HEK293 (cell line): ENCODE measurements around the gene C2orf72.

Source experiments
- GLI4 ChIP-seq: fragments of 450-650 bp; formaldehyde crosslinking; IDR thresholded peaks from 2 replicates; pipeline ENCODE4 v1.5.1; 2016; ENCODE audit warnings: missing biosample characterization, missing genetic modification characterization
- KLF9 ChIP-seq: fragments of 450-650 bp; formaldehyde crosslinking; IDR thresholded peaks from 2 replicates; pipeline ENCODE4 v1.5.1; 2016; ENCODE audit warnings: missing biosample characterization, missing genetic modification characterization, low read depth
- REPIN1 ChIP-seq: fragments of 450-650 bp; formaldehyde crosslinking; IDR thresholded peaks from 2 replicates; pipeline ENCODE4 v1.5.1; 2017; ENCODE audit warnings: missing biosample characterization, missing genetic modification characterization, low read depth
- SP7 ChIP-seq: fragments of 450-650 bp; formaldehyde crosslinking; IDR thresholded peaks from 2 replicates; pipeline ENCODE4 v1.5.1; 2016; ENCODE audit warnings: missing biosample characterization, missing genetic modification characterization
- YY1 ChIP-seq: fragments of 450-650 bp; formaldehyde crosslinking; IDR thresholded peaks from 2 replicates; pipeline ENCODE4 v1.5.1; 2018; ENCODE audit warnings: missing biosample characterization, missing genetic modification characterization
- ZNF211 ChIP-seq: fragments of 450-650 bp; formaldehyde crosslinking; IDR thresholded peaks from 2 replicates; pipeline ENCODE4 v1.5.1; 2016; ENCODE audit warnings: low read depth, missing biosample characterization, missing genetic modification characterization
- ZNF223 ChIP-seq: fragments of 450-650 bp; formaldehyde crosslinking; IDR thresholded peaks from 2 replicates; pipeline ENCODE4 v1.5.1; 2016; ENCODE audit warnings: missing biosample characterization, missing genetic modification characterization
- ZNF311 ChIP-seq: fragments of 450-650 bp; formaldehyde crosslinking; IDR thresholded peaks from 2 replicates; pipeline ENCODE4 v1.5.1; 2017; ENCODE audit warnings: missing biosample characterization, missing genetic modification characterization, borderline replicate concordance
- ZNF350 ChIP-seq: fragments of 450-650 bp; formaldehyde crosslinking; IDR thresholded peaks from 2 replicates; pipeline ENCODE4 v1.5.0; 2017; ENCODE audit warnings: missing biosample characterization, mild to moderate bottlenecking, missing genetic modification characterization
- ZNF37A ChIP-seq: fragments of 450-650 bp; IDR thresholded peaks from 2 replicates; pipeline ENCODE4 v1.5.1; 2018; ENCODE audit warnings: missing biosample characterization, missing genetic modification characterization
- ZNF394 ChIP-seq: fragments of 450-650 bp; formaldehyde crosslinking; IDR thresholded peaks from 2 replicates; pipeline ENCODE4 v1.5.1; 2016; ENCODE audit warnings: missing biosample characterization, missing genetic modification characterization, mild to moderate bottlenecking, moderate library complexity, borderline replicate concordance
- ZNF549 ChIP-seq: fragments of 450-650 bp; IDR thresholded peaks from 2 replicates; pipeline ENCODE4 v1.5.1; 2018; ENCODE audit warnings: missing biosample characterization, missing genetic modification characterization, mild to moderate bottlenecking, inconsistent platforms, moderate library complexity
- ZNF555 ChIP-seq: fragments of 450-650 bp; formaldehyde crosslinking; conservative IDR thresholded peaks from 2 replicates; pipeline ENCODE4 v1.5.1; 2017; ENCODE audit warnings: missing biosample characterization, mild to moderate bottlenecking, missing genetic modification characterization, inconsistent platforms
- ZNF585B ChIP-seq: fragments of 450-650 bp; formaldehyde crosslinking; IDR thresholded peaks from 2 replicates; pipeline ENCODE4 v1.5.1; 2016; ENCODE audit warnings: missing biosample characterization, missing genetic modification characterization
- ZNF654 ChIP-seq: fragments of 450-650 bp; formaldehyde crosslinking; IDR thresholded peaks from 2 replicates; pipeline ENCODE4 v1.5.1; 2016; ENCODE audit warnings: low read depth, missing biosample characterization, missing genetic modification characterization
- ZNF768 ChIP-seq: fragments of 450-650 bp; formaldehyde crosslinking; IDR thresholded peaks from 2 replicates; pipeline ENCODE4 v1.5.1; 2018; ENCODE audit warnings: missing biosample characterization, mild to moderate bottlenecking, missing genetic modification characterization
- ZNF776 ChIP-seq: fragments of 450-650 bp; formaldehyde crosslinking; IDR thresholded peaks from 2 replicates; pipeline ENCODE4 v1.5.0; 2017; ENCODE audit warnings: missing biosample characterization, missing genetic modification characterization, borderline replicate concordance
- ZNF777 ChIP-seq: fragments of 450-650 bp; formaldehyde crosslinking; IDR thresholded peaks from 2 replicates; pipeline ENCODE4 v1.5.1; 2017; ENCODE audit warnings: missing biosample characterization, missing genetic modification characterization, borderline replicate concordance
- TF ChIP-seq, protein P1 (sequence below): fragments of 450-650 bp; formaldehyde crosslinking; IDR thresholded peaks from 2 replicates; pipeline ENCODE4 v1.5.1; 2016; ENCODE audit warnings: missing biosample characterization, missing genetic modification characterization
- TF ChIP-seq, protein P2 (sequence below): fragments of 450-650 bp; formaldehyde crosslinking; IDR thresholded peaks from 2 replicates; pipeline ENCODE4 v1.5.1; 2016; ENCODE audit warnings: missing biosample characterization, missing genetic modification characterization
- TF ChIP-seq, protein P3 (sequence below): fragments of 450-650 bp; formaldehyde crosslinking; IDR thresholded peaks from 2 replicates; pipeline ENCODE4; 2016; ENCODE audit warnings: missing biosample characterization, missing genetic modification characterization
- TF ChIP-seq, protein P4 (sequence below): fragments of 450-650 bp; formaldehyde crosslinking; conservative IDR thresholded peaks from 2 replicates; pipeline ENCODE4 v1.5.1; 2016; ENCODE audit warnings: low read depth, missing biosample characterization, missing genetic modification characterization
- TF ChIP-seq, protein P5 (sequence below): fragments of 450-650 bp; IDR thresholded peaks from 2 replicates; pipeline ENCODE4 v1.5.1; 2018; ENCODE audit warnings: missing biosample characterization, missing genetic modification characterization
- TF ChIP-seq, protein P6 (sequence below): fragments of 450-650 bp; formaldehyde crosslinking; optimal IDR thresholded peaks from 2 replicates; pipeline ENCODE3; 2016; ENCODE audit warnings: missing biosample characterization, mild to moderate bottlenecking, missing genetic modification characterization

Gene C2orf72

DNA sequence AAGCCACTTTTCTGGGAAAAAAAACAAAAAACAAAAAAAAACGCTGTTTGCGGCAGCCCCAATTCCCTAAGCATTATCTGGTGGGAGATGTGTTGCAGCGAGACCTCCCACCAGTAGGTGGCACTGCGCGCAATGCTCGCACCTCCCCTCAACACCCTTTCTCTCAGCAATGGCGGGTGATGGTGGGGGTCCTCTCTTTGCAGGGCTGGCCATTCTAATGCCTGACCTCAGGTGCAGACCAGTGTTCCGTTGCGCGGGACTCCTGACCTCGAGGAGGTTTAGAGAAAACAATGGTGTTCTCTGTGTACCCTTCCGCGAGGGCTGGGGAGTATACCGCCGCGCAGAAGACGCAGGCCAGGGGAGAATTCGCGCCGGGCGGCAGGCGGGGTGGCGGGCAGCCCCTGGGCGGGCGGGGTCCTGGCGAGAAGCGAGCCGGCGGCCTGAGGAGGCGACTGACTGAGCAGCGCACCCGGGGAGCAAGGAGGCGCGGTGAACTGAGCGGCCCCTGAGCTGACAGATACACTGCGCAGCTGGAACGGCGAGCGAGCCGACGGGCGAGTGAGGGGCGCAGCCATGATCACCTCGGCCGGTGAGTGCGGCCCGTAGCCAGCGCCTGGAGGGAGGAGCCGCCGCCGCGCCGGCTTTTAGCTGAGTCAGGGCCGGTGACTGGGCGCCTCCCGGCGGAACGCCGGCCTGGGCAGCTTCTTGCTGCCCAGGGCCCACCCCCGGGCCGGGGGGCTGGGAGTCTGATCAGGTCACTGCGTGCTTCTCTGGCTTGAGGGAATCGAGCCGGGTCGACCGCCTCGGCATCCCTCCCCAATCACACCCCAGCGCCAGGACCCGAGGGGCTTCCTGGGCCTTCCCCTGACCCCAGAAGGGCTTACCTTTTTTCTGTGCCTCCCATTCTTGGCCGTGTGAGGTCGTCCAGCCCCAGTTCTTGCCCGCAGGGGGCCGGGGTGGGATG is 19.4 kb downstream of the C2orf72 start, which contains the start of gene PSMD1 (continued):
- TF ChIP-seq, protein P1, sequence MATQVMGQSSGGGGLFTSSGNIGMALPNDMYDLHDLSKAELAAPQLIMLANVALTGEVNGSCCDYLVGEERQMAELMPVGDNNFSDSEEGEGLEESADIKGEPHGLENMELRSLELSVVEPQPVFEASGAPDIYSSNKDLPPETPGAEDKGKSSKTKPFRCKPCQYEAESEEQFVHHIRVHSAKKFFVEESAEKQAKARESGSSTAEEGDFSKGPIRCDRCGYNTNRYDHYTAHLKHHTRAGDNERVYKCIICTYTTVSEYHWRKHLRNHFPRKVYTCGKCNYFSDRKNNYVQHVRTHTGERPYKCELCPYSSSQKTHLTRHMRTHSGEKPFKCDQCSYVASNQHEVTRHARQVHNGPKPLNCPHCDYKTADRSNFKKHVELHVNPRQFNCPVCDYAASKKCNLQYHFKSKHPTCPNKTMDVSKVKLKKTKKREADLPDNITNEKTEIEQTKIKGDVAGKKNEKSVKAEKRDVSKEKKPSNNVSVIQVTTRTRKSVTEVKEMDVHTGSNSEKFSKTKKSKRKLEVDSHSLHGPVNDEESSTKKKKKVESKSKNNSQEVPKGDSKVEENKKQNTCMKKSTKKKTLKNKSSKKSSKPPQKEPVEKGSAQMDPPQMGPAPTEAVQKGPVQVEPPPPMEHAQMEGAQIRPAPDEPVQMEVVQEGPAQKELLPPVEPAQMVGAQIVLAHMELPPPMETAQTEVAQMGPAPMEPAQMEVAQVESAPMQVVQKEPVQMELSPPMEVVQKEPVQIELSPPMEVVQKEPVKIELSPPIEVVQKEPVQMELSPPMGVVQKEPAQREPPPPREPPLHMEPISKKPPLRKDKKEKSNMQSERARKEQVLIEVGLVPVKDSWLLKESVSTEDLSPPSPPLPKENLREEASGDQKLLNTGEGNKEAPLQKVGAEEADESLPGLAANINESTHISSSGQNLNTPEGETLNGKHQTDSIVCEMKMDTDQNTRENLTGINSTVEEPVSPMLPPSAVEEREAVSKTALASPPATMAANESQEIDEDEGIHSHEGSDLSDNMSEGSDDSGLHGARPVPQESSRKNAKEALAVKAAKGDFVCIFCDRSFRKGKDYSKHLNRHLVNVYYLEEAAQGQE (tag by site-specific recombination), result no peak
- TF ChIP-seq YY1 (peak; percentile 94), ZNF776 (tag by site-specific recombination) (no peak), ZNF350 (tag by site-specific recombination) (no peak), ZNF549 (tag by site-specific recombination) (no peak), ZNF585B (tag by site-specific recombination) (no peak), ZNF223 (tag by site-specific recombination) (no peak; the same call in 1 of the 2 replicates), ZNF311 (no peak), ZNF394 (tag by site-specific recombination) (peak; percentile 60; the same call in 1 of the 2 replicates), ZNF768 (no peak), REPIN1 (tag by site-specific recombination) (no peak), ZNF777 (tag by site-specific recombination) (no peak), ZNF37A (tag by site-specific recombination) (no peak), SP7 (peak; percentile 81), ZNF654 (tag by site-specific recombination) (peak; percentile 59), GLI4 (no peak), ZNF211 (tag by site-specific recombination) (no peak), KLF9 (tag by site-specific recombination) (0 out of 2 replicates have a peak, but pooled peaks have one; percentile 13), ZNF555 (no peak)
- TF ChIP-seq, protein P2, sequence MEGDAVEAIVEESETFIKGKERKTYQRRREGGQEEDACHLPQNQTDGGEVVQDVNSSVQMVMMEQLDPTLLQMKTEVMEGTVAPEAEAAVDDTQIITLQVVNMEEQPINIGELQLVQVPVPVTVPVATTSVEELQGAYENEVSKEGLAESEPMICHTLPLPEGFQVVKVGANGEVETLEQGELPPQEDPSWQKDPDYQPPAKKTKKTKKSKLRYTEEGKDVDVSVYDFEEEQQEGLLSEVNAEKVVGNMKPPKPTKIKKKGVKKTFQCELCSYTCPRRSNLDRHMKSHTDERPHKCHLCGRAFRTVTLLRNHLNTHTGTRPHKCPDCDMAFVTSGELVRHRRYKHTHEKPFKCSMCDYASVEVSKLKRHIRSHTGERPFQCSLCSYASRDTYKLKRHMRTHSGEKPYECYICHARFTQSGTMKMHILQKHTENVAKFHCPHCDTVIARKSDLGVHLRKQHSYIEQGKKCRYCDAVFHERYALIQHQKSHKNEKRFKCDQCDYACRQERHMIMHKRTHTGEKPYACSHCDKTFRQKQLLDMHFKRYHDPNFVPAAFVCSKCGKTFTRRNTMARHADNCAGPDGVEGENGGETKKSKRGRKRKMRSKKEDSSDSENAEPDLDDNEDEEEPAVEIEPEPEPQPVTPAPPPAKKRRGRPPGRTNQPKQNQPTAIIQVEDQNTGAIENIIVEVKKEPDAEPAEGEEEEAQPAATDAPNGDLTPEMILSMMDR, result peak; percentile 96
- TF ChIP-seq, protein P3, sequence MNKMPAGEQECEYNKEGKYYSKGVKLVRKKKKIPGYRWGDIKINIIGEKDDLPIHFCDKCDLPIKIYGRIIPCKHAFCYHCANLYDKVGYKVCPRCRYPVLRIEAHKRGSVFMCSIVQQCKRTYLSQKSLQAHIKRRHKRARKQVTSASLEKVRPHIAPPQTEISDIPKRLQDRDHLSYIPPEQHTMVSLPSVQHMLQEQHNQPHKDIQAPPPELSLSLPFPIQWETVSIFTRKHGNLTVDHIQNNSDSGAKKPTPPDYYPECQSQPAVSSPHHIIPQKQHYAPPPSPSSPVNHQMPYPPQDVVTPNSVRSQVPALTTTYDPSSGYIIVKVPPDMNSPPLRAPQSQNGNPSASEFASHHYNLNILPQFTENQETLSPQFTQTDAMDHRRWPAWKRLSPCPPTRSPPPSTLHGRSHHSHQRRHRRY (tag by site-specific recombination), result no peak
- TF ChIP-seq, protein P4, sequence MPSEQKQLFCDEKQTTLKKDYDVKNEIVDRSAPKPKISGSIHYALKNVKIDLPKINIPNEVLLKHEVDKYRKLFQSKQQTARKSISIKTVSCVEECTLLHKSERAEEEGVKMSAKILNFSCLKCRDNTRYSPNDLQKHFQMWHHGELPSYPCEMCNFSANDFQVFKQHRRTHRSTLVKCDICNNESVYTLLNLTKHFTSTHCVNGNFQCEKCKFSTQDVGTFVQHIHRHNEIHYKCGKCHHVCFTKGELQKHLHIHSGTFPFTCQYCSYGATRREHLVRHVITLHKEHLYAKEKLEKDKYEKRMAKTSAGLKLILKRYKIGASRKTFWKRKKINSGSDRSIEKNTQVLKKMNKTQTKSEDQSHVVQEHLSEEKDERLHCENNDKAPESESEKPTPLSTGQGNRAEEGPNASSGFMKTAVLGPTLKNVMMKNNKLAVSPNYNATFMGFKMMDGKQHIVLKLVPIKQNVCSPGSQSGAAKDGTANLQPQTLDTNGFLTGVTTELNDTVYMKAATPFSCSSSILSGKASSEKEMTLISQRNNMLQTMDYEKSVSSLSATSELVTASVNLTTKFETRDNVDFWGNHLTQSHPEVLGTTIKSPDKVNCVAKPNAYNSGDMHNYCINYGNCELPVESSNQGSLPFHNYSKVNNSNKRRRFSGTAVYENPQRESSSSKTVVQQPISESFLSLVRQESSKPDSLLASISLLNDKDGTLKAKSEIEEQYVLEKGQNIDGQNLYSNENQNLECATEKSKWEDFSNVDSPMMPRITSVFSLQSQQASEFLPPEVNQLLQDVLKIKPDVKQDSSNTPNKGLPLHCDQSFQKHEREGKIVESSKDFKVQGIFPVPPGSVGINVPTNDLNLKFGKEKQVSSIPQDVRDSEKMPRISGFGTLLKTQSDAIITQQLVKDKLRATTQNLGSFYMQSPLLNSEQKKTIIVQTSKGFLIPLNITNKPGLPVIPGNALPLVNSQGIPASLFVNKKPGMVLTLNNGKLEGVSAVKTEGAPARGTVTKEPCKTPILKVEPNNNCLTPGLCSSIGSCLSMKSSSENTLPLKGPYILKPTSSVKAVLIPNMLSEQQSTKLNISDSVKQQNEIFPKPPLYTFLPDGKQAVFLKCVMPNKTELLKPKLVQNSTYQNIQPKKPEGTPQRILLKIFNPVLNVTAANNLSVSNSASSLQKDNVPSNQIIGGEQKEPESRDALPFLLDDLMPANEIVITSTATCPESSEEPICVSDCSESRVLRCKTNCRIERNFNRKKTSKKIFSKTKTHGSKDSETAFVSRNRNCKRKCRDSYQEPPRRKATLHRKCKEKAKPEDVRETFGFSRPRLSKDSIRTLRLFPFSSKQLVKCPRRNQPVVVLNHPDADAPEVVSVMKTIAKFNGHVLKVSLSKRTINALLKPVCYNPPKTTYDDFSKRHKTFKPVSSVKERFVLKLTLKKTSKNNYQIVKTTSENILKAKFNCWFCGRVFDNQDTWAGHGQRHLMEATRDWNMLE (tag by site-specific recombination), result peak; percentile 73
- TF ChIP-seq, protein P5, sequence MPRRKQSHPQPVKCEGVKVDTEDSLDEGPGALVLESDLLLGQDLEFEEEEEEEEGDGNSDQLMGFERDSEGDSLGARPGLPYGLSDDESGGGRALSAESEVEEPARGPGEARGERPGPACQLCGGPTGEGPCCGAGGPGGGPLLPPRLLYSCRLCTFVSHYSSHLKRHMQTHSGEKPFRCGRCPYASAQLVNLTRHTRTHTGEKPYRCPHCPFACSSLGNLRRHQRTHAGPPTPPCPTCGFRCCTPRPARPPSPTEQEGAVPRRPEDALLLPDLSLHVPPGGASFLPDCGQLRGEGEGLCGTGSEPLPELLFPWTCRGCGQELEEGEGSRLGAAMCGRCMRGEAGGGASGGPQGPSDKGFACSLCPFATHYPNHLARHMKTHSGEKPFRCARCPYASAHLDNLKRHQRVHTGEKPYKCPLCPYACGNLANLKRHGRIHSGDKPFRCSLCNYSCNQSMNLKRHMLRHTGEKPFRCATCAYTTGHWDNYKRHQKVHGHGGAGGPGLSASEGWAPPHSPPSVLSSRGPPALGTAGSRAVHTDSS (tag by site-specific recombination), result no peak
- TF ChIP-seq, protein P6, sequence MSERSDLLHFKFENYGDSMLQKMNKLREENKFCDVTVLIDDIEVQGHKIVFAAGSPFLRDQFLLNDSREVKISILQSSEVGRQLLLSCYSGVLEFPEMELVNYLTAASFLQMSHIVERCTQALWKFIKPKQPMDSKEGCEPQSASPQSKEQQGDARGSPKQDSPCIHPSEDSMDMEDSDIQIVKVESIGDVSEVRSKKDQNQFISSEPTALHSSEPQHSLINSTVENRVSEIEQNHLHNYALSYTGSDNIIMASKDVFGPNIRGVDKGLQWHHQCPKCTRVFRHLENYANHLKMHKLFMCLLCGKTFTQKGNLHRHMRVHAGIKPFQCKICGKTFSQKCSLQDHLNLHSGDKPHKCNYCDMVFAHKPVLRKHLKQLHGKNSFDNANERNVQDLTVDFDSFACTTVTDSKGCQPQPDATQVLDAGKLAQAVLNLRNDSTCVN, result peak; percentile 50
